HG02973 (cell line): ENCODE measurements around the gene HIPK3.
"Not testable (repeated sequence)": the region's sequence is repeated elsewhere in the genome, so short reads cannot be mapped to it uniquely, and the experiment has no call there.

Source experiments
- ATAC-seq: cut with Tn5 transposase; IDR thresholded peaks from one replicate; pipeline ENCODE4 v1.9.1; 2021; ENCODE audit warnings: moderate library complexity; ENCODE audit not compliant: unreplicated experiment

Gene HIPK3

DNA sequence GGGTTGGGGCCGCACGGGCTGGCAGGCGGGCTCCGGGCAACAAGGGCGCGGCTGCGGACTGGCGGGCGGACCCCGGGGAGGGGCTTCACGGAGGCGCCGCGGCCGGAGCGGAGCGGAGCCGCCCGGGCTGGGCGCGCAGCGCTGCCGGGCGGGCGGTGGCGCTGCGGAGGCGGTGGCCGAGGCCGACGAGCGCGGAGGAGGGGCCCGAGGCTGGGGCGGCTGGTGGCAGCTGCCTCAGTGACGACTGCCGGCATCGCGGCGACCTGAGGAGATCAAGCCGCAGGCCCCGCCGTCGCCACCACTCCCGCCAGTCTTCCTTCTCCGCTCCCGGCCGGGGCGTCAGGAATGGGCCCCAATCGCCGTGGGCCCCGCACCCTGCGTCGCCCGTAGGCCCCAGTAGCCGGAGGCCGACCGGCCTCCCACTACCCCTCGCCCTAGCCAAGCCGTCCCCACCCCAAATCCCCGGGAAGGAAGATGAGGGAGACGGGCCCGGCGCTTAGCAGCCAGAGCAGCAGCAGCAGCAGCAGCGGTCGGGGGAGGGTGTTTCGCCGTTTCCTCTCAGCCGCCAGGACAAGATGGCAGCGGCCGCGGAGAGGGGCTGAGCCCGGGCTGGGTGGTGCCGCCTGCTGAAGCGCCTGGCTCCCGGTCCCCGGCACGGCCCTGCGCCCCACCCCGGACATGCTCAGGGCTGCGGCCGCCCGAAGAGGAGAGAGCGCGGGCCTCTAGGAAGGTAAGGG is at the start of gene HIPK3:
Gene HIPK3 (plus strand): TSS at position 222 of the 737 bp plus-strand sequence.
- peak; percentile 71 for ATAC-seq

DNA sequence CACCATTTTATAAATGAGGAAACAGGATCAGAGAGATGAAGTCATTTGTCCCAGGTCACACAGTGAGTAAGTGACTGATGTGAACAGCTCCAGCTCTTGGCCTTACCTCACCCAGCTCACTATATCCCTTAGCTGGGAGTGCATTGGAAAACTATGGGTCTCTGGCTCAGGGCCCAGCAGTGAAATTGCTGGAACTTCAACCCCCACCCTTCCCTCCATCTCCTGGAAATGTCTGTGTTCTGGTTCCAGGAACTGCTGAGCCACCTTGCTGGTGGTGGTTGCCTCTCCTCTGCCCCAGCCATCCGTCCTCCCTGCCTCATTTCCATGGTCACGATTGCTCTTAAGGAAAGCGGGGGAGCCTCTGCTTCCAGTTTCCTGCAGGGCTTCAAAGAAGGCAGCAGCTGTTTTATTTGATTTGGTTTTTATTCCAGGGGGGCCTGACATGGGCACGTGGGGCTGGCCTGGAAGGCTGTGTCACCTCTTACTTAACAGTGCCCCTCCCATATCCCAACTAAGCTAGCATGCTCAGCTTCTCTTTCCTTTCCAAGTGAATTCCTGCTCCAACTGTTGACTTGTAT is 49.7 kb upstream of the HIPK3 start:
- ATAC-seq: no peak

DNA sequence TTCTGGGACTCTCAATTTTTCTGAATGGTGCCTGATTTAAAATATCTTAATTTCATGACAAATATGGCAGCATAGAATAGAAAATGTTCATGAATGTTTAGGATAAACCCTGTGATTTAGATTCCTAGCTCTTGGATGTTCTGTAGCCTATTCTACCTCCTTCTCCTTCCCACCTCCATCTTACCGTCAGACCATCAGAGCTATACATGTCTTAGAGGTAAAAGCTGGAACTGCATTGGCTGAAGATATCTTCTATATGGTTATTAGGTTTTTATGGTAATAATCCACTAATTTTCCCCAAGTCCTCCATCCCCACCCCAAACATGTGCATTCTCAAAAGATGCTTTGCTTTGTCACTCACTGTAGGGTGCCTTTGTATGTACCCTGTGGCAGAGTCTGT is 49.0 kb upstream of the HIPK3 start:
- ATAC-seq: no peak

DNA sequence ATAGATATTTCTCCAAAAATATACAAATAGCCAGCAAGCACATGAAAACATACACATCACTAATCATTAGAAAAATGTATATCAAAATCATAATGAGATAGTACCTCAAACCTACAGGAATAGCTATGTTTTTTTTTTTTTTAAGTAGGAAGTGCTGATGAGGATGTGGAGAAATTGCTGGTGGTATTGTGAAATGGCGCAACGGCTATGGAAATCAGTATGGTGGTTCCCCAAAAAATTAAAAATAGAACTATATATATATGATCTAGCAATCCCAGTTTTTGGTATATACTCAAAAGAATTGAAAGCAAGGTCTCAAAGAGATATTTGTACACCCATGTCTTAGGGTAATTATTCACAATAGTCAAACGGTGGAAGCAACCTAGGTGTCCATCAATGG is 46.0 kb upstream of the HIPK3 start:
- ATAC-seq: no peak

DNA sequence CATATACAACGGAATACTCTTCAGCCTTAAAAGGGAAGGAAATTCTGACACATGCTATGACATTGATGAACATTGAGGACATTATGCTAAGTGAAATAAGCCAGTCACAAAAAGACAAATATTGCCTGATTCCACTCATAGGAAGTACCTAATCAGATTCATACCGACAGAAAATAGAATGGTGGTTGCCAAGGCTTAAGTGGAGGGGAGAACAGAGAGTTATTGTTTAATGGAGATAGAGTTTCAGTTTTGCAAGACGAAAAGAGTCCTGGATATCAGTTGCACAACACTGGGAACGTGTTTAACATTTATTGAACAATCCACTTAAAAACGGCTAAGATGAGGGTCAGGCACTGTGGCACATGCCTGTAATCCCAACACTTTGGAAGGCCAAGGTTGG is 45.6 kb upstream of the HIPK3 start:
- ATAC-seq: no peak

DNA sequence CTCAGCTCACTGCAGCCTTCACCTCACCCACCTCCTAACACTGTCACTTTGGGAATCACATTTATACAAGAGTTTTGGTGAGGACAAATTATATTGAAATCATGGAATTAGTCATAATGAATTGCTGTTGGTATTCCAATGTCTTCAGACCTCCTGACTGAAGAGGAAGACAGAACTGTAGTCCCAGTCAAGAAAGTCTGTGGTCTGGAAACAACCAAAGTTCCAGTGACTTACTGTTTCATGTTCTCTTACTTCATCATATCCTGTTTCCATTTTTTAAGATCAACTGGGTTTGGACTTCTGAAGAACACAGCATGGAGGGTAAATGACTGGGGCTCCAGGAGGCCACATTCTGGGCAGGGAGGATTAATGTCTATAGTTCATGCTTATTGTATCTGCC is 43.0 kb upstream of the HIPK3 start:
- ATAC-seq: no peak

DNA sequence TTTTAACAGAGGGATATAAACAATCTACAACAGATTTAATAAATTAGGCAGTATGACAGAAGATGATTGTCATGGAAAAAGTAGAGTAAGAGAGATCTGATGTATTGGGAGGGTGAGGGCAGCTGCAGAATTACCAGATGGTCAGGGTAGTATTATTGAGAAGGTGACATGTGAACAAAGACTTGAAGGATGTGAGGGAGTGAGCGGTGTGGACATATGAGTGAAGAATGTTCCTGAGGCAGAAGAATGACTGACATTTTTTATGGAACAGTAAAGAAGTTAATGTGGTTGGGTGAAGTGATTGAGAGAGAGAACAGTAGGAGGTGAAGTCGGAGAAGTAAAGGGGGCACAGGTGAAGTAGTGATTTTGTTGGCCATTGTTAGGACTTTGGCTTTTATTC is 42.4 kb upstream of the HIPK3 start:
- no peak for ATAC-seq

DNA sequence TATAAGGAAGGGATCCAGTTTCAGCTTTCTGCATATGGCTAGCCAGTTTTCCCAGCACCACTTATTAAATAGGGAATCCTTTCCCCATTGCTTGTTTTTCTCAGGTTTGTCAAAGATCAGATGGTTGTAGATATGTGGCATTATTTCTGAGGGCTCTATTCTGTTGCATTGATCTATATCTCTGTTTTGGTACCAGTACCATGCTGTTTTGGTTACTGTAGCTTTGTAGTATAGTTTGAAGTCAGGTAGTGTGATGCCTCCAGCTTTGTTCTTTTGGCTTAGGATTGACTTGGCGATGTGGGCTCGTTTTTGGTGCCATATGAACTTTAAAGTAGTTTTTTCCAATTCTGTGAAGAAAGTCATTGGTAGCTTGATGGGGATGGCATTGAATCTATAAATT is 40.5 kb upstream of the HIPK3 start:
- ATAC-seq: not testable (repeated sequence)

DNA sequence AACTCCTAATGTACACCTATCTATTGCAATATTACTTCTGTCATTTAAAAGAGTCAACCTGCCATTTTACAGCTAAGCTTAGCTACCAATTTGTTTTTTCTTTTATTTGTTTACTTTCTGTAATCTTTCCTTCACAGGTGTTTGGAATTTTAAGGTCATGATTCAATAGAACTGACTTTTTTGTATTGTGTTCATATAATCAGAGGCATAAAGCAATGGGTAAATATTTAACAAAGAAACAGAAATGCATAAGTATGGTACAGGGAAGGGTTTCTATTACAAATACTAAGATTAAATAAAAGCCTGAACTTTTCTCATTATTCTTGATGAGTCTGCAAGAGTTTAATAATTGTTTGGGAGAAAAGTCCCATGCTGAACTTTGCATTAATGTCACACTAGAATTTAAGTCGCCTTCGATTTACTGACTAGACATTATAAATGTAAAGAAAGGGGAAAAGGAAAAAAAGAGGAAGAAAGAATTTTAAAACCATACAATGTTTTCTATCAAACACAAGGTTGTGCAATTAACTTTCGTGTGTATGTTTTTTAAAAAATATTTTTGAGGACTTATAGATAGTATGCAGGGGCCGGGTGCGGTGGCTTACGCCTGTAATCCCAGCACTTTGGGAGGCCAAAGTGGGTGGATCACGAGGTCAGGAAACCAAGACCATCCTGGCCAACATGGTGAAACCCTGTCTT is 35.0 kb upstream of the HIPK3 start:
- ATAC-seq: no peak

DNA sequence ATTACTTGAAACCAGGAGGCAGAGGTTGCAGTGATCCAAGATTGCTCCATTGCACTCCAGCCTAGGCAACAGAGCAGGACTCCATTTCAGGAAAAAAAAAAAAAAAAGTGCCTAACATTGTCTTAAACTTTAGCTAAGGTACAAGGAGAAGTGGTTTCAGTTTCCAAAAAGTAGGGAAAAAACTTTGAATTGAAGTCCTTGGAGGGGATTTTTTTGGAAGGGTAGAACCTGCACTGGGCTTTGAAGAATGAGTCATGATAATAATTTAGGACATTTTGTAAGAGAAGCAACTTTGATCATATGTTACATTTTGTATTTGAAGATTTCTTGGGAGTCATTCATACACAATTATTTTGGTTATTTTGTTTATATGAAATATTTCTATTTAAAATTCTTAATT is 31.8 kb upstream of the HIPK3 start:
- no peak for ATAC-seq

DNA sequence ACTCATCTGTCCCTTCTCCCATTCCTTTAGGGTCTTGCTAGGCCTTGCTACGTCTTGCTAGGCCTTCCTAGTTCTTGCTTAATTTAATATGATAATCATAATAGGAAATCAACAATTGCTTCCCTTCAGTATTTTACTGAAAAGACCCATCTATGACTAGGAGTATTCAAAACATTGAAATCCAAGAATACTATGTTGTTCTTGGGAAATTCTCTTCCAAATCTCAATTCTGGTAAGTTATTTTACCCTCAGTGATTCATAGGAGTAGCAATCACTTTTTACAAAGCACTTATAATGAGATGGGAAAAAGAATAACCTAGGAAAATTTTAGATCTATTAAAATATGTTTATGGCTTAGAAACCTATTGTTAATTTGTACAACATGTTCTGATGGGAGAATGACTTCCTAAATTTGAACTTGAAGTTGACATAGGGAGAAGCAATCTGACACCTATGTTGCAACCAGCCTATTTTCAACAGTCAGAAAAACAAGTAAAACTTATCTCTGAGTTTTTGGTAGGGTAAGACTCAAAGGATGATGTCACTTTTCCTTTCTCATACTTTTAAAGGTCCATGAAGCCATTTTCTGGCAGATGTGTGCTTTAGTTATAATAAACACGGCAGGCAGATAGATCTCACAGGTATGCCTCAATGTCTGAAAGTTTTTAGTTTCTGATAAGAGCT is 29.5 kb upstream of the HIPK3 start:
- no peak for ATAC-seq

DNA sequence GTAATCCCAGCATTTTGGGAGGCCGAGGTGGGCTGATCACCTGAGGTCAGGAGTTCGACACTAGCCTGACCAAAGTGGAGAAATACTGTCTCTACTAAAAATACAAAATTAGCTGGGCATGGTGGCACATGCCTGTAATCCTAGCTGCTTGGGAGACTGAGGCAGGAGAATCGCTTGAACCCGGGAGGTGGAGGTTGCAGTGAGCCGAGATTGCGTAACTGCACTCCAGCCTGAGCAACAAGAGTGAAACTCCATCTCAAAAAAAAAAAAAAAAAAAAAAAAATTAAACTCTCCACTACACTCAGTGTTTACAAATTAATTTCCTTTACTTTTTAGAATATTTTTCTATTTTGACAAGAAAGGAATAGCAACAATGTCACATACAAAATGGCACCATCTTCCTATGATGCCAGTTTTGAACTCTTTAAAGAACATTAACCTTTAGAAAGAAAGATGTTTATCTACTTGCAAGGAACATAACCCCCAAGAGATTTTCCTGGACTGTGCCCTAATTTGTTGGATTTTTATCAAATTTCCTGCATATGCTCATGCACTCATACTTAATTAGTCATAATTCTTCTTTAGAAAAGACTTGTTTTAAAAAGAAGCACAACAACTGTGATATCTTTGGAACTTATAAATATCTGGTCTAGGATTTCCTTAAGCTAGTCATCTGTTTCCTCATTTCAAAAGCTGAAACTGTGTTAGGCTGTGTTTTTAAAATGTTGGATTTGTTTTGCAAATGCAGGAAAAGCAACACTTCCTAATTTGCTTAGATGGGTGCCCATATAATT is 22.6 kb upstream of the HIPK3 start:
- ATAC-seq: no peak

DNA sequence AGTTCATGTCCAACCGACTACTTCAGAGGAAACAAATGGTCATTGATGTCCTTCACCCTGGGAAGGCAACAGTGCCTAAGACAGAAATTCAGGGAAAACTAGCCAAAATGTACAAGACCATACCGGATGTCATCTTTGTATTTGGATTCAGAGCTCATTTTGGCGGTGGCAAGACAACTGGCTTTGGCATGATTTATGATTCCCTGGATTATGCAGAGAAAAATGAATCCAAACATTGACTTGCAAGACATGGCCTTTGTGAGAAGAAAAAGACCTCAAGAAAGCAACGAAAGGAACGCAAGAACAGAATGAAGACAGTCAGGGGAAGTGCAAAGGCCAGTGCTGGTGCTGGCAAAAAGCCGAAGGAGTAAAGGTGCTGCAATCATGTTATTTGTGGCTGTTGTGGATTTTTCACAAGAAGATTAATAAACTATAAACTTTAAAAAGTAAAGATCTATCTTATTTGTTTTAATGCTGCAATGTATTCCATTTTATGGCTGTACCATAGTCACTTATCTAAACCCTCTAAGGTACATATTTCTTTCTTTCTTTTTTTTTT is 20.1 kb upstream of the HIPK3 start:
- no peak for ATAC-seq

DNA sequence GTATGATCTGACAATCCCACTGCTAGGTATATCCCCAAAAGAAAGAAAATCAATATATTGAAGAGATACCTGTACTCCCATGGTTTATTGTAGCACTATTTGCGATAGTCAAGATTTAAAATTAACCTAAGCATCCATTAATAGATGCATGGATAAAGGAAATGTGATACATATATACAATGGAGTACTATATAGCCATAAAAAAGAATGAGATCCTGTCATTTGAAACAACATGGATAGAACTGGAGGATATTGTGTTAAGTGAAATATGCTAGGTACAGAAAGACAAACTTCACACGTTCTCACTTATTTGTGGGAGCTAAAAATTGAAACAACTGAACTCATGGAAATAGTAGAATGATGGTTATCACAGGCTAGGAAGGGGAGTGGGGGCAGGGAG is 14.6 kb upstream of the HIPK3 start:
- no peak for ATAC-seq

DNA sequence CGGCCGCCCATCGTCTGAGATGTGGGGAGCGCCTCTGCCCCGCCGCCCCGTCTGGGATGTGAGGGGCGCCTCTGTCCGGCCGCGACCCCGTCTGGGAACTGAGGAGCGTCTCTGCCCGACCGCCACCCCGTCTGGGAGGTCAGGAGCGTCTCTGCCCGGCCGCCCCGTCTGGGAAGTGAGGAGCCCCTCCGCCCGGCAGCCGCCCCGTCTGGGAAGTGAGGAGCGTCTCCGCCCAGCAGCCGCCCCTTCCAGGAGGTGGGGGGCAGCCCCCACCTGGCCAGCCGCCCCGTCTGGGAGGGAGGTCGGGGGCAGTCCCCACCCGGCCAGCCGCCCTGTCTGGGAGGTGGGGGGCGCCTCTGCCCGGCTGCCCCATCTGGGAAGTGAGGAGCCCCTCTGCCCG is 13.5 kb upstream of the HIPK3 start:
- not testable (repeated sequence) for ATAC-seq

DNA sequence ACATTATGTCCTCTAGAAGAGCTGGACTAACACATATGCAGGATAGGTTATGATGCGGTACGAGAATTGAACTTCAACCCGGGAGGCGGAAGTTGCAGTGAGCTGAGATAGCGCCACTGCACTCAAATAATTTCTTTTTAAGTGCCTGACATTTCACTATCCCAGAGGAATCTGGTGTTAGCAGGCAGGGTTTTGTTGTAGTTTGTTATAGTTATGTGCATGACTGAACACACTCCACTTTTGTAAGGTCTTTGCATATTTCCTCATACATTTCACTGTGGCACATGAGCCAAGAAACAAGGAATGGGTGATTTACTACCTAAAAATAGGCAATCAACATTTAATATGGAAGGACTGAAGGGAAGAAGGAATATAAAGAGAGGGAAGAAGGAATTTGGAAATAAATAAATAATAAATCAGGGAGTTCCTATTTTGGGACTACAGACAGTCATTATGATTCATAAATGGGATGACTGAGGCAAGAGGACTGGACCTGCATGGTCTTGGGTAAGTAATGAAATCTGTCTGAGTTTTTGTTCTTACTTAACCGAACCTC is 8.7 kb upstream of the HIPK3 start:
- no peak for ATAC-seq

DNA sequence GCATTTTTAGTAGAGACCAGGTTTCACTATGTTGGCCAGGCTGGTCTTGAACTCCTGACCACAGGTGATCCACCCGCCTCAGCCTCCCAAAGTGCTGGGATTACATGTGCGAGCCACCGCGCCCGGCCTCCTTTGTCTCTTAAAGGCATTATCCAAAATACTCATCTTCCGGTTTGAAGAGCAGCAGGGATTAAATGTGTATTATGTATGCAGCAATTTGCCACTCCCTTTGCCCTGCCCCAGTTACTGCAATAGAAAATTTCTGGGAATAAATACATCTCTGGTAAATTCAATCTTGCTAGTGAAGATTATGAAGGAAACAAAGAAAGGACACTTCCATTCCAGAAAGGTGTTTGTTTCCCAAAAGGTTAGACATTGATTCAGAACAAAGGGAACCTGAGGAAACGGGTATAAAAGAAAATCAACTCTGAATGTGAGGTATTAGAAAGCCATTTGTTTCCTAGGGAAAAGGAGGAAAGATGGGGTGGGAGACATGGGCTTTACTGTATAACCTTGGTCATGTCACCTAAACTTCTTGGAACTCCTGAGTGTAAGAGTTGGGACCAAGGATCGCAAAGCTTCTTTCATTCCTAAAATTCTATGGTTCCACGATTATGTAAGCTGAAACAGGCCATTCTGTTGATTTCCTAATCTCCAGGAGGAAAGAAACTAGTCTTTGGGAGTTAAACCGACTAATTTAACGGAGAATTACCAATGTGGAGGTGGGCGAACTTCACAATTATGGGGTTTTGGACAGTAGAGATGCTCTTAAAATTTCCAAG is 959 bp upstream of the HIPK3 start:
- ATAC-seq: no peak

DNA sequence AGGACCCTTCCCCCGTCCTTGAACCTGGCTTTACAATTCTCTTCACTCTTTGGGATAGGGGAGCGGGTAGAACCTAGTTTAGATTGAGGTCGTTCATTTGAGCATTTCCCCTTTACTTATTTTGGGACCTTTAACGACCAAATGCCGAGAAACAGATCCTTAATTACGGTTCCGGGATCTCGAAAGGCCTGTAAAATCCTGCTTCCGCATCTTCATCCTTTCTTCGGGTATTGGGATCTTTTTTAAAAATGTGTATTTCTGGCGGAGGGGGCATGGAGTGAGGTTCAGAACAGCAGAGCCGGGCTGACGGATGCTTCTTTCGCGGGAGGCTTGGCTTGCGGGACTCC is 395 bp upstream of the HIPK3 start:
- ATAC-seq: no peak

DNA sequence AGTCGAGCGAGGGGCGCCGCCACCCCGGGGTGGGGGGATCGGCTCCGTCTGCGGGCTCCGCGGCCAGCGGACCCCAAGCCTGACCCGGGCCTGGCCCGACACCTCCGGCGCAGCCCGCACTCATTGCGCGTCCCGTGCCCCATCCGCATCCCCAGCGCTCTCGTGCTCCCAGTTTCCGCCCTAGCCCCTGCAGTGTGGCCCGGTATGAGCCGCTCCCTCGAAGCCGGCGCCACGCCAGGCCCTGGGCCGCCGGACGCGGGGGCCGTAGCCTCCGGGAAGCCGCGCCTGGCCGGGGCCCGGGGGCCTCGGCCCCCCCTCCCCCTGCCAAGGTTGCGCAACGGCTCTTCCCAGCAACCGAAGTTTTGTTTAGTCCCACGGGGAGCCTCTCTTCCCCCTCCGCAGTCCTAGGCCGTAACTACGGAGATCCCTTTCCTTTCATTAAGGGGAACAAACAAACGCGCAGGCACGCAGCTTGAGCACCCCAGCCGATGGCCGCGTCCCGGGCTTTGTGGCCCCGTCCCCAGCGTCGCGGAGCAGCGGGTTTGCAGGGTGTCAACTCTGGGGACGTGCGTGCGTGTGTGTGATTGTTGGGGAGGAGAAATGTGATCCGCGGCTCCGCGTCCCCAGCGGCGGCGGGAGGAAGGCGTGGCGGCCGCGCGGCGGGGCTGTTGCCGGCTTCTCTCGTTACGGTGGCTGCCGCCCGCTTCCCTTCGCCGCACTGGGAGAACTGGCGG is 883 bp downstream of the HIPK3 start:
- ATAC-seq: peak; percentile 35
